Activated T-cell treated with anti-CD3 and anti-CD28 coated beads for 24 hours (primary cell): Measurements from ENCODE around the gene SLC11A1.
A peak's percentile ranks its signal among the peaks of the same experiment; 100 is the strongest.

Experiments
- DNase-seq: peaks from one replicate; pipeline ENCODE4 v3.0.0-alpha.2; 2020; ENCODE audit warnings: low read depth

SLC11A1 gene

DNA sequence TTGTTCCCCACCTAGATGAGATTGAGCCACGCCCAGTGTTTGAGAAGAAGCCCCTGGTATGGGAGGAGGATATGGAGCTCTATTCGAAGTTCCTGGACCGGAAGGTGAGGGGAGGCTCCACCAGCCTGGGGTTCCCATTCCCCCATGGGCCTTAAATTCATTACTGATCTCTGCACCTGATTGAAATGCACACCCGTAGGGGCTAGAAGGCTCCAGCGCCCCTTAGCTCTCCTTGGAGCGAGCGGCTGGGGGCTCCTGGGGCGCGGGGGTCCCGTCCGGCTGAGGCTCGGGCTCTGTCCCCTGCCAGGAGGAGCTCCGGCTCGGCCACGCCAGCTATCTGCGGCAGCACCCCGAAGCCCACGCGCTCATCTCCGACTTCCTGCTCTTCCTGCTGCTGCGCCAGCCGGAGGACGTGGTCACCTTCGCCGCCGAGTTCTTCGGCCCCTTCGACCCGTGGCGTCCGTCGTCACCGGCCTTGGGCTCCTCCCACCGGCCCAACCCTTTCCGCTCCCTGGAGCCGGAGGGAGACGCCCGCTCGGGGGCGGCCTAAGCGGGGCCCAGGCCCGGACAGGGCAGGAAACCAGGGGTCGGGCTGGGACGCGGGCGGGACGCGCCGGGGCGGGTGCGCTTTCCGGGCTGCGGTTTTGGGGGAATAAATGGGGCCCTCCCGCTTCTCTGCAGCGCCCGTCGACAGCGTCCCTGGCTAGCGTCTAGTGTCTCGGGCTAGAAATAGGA is 14.5 kb upstream of the SLC11A1 start:
- DNase-seq: peak; percentile 54

DNA sequence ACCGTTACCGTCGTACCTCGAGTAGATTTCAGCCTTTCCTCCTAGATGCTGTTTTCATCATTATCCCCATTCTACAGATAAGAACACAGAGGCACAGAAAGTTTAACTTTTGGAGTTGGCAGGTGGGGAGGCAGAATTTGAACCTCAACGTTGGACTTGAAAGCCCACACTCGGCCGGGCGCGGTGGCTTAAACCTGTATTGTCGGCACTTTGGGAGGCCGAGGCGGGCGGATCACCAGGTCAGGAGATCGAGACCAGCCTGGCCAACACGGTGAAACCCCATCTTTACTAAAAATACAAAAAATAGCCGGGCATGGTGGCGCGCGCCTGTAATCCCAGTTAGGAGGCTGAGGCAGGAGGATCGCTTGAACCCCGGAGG is 13.9 kb upstream of the SLC11A1 start:
- no peak for DNase-seq

DNA sequence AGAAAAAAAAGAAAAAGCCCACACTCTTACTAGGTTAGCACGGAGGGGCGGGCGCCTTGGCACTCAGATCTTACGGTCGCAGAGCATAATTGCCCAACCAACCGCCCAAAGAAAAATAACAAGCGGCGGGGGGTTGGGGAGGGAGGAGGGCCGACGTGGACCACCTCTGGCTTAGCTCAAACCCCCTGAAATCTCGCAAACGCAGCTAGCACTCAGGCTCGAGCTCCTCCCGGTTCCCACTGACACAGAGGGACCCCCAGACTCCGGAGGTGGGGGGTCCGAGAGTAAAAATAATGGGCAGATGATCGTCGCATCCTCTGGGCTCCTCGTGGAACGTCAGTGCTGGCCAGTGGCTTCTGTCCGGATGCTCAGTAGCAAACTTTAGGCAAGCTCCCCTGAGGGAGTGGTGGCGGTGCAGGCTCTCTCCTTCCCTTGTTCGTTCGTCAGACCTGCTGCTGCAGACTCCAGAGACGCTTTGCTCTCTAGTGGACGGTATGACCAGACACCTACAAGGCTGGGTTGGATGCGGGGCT is 13.4 kb upstream of the SLC11A1 start:
- no peak for DNase-seq

DNA sequence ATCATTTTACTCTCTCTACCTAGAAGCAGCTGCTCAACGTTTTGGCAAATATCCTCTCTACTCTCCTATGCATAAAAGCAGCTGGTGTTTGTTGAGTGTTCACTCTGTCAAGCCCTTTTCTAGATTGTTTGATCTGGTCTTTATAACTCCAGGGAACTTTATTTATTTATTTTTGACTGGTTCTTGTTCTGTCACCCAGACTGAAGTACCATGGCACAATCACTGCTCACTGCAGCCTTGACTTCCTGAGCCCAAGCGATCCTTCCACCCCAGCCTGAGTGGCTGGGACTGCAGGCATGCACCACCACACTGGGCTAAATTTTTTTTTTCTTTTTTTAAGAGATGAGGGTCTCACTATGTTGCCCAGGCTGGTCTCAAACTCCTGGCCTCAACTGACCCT is 12.7 kb upstream of the SLC11A1 start:
- no peak for DNase-seq

DNA sequence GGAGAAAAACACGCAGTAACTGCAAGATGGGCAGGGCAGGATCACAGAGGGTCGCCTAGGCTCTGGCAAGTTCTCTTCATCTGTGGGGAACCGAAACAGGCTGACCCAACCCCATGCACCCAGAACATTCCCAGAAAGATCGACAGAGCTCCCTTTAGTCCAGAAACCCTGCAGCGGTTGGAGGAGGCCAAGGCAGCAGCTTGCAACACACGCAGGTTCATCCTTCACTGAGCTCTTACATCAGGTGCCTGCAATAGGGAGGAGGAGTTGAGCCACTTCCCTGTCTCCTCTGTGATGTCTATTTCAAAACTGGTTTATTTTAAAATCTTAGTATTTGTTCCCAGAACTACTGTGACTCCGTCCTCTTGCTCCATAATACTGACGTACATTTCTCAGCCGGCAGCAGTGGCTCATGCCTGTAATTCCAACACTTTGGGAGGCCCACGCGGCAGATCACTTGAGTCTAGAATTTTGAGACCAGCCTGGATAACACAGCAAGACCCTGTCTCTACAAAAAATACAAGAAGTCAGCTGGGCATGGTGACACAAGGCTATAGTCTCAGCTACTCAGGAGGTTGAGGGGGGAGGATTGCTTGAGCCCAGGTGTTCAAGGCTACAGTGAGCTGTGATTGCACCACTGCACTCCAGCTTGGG is 11.5 kb upstream of the SLC11A1 start:
- no peak for DNase-seq

DNA sequence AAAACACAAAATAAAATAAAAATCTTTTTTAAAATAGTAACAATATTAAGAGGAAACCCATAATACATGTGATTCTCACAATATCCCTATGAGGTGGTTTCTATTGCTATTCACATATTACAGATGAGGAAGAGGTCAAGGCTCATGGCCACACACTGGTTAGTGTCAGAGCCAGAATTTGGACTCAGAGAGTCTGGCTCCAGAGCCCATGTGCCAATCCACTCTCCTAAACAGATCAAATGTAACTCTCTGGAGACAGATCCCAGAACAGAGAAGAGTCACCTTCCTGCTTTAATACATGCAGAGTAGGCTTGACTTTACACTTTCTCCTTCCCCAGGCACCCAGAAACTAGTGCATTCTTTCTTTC is 10.1 kb upstream of the SLC11A1 start:
- no peak for DNase-seq

DNA sequence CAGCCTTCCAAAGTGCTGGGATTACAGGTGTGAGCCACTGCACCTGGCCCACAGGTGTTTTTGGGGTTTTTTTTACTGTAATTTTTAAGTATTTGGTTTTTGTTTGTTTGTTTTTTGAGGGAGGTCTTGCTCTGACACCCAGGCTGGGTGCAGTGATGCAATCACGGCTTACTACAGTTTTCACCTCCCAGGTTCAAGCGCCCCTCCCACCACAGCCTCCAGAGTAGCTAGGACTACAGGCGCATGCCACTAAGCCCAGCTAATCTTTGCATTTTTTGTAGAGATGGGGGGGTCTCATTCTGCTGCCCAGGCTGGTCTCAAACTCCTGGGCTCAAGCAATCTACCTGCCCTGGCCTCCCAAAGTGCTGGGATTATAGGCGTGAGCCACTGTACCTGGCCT is 7.3 kb upstream of the SLC11A1 start:
- DNase-seq: no peak

DNA sequence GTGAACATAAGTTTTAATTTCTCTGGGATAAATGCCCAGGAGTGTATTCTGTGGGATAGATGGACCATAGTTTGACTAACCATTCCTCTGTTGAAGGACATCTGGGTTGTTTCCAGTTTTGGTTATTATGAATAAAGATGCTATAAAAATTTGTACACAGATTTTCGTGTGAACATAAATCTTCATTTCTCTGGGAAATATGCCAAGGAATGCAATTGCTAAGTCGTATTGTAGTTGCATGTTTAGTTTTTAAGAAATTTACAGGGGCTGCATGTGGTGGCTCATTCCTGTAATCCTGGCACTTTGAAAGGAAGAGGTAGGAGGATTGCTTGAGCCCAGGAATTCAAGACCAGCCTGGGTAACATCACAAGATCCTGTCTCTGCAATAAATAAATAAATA is 6.9 kb upstream of the SLC11A1 start:
- DNase-seq: no peak

DNA sequence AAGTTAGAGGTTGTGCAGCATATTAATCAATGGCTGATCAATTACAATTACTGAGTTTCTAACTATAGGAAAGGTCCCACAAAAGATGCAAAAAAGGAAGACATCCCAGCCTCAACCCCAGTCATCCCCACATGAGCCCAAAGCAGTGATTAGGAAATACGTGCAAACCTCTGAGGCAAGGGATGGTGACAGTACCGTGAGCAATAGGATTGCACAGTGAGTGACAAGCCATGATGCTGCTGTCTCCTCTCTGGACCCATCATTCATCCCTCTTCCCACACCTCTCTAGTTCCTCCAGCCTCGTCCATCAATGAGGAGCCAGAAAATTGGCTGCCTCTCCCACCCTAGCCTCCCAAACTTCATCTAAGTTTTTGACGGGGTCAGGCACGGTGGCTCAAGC is 4.0 kb upstream of the SLC11A1 start:
- no peak for DNase-seq

DNA sequence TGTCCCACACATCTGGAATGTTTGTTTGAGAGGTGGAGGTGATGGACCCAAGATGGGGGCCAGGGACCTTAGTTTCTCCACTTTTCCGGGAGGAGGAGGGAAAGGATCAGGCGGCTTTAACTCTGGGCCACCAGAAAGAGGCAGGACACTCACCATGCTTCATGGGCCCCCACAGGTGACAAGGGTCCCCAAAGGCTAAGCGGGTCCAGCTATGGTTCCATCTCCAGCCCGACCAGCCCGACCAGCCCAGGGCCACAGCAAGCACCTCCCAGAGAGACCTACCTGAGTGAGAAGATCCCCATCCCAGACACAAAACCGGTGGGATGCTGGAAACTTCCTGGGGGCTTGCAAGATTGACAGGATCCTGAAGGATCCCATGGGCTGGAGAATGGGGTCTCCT is 712 bp downstream of the SLC11A1 start:
- no peak for DNase-seq

DNA sequence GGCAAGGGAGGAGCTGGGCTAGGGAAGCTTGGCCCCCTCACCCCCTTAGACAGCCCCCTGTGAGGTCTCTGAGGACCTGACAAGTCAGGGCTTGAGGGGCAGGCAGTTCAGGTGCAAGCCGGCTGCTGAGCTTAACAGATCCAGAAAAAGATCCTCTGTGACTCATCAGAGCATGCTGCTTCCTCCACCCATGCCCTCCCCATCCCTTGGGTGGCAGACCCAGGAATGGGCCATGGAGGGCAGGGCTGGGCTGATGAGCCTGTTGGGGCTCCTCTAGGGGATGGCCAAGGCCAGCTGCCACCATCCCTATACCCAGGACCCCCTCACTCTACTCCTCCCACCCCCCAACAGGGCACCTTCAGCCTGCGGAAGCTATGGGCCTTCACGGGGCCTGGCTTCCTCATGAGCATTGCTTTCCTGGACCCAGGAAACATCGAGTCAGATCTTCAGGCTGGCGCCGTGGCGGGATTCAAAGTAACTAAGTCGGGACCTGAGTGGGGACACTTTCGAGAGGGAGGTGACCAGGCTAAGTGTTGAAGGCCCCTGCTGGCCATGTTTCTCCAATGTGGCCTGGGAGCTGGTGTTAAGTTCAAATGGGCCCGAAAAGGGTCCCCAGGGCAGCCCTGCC is 1.9 kb downstream of the SLC11A1 start:
- no peak for DNase-seq

DNA sequence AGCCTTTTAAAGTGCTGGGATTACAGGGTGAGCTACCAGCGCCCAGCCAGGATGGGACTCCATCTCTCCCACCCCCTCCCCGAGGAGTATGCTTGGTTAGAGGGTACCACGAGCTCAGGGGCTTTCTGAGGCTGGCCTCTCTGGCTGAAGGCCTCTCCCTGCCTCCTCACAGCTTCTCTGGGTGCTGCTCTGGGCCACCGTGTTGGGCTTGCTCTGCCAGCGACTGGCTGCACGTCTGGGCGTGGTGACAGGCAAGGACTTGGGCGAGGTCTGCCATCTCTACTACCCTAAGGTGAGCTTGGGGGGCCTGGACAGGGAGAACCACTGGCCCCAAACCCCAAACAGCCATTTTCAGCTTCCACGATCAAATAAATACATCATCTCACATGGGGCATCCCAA is 2.9 kb downstream of the SLC11A1 start:
- no peak for DNase-seq

DNA sequence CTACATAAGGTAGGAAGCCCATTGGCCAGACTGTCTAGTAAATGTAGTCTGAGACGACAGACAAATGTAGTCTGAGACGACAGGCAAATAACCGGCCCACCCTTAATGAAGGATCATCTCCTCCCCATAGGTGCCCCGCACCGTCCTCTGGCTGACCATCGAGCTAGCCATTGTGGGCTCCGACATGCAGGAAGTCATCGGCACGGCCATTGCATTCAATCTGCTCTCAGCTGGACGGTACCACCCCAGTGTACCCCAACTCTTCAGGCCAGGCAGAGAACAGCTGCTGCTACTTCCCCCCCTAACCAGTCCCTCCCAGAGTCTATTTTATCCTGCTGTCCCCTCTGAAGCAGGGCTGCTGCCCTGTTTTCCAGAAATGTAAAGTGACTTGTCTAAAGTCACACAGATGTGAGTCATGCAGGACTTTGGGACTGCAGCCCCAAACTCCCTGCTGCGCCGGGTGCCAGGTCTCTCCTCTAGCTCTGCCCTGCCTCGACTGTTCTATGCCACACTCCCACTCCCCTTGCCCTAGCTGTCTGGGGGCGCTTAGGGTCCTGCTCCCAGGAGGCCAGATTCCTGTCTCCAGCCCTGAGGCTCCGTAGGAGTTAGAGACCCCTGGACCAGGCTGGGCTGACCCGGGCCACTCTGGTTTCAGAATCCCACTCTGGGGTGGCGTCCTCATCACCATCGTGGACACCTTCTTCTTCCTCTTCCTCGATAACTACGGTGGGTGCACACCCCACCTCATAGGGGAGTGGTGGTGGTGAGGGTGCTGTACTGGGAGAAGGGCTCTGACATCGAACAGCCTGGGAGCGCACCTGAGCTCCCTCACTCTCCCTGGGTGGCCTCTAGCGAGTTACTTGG is 4.7 kb downstream of the SLC11A1 start:
- DNase-seq: no peak

DNA sequence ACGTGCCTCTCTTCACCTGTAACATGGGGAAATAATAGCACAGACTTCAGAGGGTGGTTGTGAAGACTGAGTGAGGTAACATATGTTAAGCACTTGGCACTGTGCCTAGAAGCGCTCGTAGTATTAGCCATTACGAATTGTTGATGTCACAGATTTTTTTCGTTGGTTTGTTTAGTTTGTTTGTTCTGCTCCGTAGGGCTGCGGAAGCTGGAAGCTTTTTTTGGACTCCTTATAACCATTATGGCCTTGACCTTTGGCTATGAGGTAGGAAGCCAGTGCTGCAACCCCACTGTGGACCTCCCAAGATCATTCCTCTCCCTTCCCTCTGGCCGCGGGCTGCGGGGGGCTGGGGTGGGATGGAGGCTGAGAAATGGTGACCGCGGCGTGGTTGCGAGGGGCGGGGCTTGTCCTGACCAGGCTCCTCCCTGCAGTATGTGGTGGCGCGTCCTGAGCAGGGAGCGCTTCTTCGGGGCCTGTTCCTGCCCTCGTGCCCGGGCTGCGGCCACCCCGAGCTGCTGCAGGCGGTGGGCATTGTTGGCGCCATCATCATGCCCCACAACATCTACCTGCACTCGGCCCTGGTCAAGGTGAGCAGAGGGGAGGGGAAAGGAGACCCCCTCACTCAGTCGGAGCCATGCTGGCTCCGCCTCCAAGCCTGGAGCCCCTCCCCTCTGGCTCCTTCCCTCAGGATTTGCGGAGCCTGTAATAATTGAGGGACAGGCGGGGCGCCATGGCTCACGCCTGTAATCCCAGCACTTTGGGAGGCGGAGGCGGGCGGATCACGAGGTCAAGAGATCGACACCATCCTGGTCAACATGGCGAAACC is 5.5 kb downstream of the SLC11A1 start:
- DNase-seq: no peak

DNA sequence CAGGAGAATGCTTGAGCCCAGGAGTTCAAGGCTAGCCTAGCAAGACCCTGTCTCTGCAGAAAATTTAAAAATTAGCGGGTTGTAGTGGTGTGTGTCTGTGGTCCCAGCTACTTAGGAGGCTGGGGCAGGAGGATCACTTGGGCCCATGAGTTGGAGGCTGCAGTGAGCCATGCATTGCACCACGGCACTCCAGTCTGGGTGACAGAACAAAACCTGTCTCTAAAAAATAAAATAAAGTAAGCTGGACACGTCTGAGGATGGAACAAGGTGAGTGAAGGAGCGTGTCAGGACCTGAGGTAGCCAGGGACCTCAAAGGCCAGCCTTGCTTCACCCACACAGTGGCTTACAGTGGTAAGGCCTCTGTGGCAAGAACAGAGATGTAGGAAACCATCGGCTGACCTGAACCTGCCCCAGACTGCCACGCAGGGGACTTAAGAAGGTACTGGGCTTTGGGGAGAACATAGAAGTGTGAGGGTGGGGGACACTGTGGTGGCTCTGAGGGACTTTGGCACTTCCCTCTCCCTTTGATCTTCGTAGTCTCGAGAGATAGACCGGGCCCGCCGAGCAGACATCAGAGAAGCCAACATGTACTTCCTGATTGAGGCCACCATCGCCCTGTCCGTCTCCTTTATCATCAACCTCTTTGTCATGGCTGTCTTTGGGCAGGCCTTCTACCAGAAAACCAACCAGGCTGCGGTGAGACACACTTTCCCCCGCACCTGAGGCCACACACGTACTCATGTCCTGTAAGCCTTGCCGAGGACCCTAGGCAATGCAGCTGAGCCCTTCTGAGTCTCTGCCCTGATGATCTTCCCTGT is 7.5 kb downstream of the SLC11A1 start:
- no peak for DNase-seq

DNA sequence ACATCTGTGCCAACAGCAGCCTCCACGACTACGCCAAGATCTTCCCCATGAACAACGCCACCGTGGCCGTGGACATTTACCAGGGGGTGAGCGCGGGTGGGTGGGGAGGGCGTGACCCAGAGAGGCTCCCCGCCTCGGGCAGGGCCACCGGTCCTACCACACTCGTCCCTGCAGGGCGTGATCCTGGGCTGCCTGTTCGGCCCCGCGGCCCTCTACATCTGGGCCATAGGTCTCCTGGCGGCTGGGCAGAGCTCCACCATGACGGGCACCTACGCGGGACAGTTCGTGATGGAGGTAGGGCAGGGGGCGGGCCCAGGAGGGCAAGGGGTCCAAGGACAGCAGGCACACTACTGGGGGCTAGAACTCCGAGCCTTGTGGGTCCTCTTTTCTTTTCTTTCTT is 9.1 kb downstream of the SLC11A1 start:
- no peak for DNase-seq

DNA sequence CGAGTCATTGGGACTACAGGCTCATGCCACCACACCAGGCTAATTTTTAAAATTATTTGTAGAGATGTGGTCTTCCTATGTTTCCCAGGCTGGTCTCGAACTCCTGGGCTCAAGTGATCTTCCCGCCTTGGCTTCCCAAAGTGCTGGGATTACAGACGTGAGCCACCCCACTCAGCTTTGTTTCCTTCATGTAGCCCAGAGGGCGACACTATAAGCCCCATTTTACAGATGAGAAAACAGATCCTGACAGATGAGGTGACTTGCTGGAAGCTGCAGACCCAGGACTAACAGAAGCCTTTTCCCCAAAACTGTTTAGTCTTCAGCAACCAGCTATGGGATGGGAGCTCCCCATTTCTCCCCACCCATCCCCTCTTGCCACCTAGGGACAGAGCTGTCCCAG is 10.4 kb downstream of the SLC11A1 start:
- no peak for DNase-seq

DNA sequence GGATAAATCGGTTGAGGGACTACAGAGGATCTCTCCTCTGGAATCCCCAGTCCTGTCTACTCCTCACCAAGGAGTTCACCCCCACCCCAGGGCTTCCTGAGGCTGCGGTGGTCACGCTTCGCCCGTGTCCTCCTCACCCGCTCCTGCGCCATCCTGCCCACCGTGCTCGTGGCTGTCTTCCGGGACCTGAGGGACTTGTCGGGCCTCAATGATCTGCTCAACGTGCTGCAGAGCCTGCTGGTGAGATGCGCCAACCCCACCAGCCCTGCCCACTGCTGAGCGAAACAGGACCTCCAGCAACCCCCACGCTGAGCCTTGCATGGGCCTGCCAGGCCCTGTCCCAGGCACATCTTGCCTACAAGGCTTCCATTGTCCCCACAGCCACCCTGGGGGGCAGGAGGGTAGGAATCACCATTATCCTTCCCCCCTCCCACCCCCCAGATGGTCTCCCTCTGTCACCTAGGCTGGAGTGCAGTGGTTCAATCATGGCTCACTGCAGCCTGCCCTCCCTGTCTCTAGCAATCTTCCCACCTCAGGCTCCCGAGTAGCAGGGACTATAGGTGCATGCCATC is 10.9 kb downstream of the SLC11A1 start:
- no peak for DNase-seq

DNA sequence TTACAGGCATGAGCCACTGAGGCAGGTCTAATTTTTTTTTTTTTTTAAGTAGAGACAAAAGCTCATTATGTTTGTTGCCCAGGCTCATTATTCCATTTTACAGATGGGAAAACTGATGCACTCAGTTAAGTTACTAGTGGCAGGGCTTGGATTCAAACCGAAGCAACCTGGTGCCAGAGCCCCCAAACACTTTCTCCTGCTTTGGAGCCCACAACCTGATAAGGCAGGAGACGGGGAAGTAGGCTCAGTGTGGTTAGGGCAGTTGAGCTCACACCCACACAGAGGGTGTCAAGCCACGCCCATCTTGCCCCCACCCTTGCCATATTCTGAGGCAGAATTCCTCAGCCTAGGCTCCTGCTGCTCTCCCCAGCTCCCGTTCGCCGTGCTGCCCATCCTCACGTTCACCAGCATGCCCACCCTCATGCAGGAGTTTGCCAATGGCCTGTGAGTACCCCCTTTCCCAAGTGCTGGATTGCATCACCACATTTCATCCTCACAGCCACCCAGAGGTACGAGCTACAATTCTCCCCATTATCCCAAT is 11.7 kb downstream of the SLC11A1 start:
- no peak for DNase-seq
